Liver (tissue), 9 donors: ENCODE measurements around the gene CCDC74A. TPM values are rescaled to one million over a fixed set of nuclear protein-coding genes. Genes with fewer than 3 reads are reported as not detected.

Experiments used
- DNase-seq: peaks from one replicate; pipeline ENCODE4 v3.0.0-alpha.2; 2017; ENCODE audit warnings: low spot score
- H3K27ac ChIP-seq, 2 donors: one replicate each; pipeline ENCODE4 v1.7.0; 2013; ENCODE audit warnings: inconsistent platforms in 2 of 2, low read length in 2 of 2, control low read depth in 1 of 2, low read depth in 1 of 2, mild to moderate bottlenecking in 1 of 2
- H3K27me3 ChIP-seq, 4 donors: one replicate each; pipeline versions ENCODE4 v1.6.1 to v1.7.0; 2013; ENCODE audit warnings: low read length in 3 of 4, inconsistent platforms in 1 of 4, mild to moderate bottlenecking in 1 of 4, moderate library complexity in 1 of 4; ENCODE audit not compliant: control insufficient read depth in 4 of 4, insufficient read depth in 4 of 4
- H3K36me3 ChIP-seq, 4 donors: one replicate each; pipeline versions ENCODE4 v1.6.1 to v1.7.0; 2013; ENCODE audit warnings: low read length in 3 of 4, mild to moderate bottlenecking in 3 of 4, low read depth in 1 of 4, moderate library complexity in 1 of 4; ENCODE audit not compliant: control insufficient read depth in 4 of 4, insufficient read depth in 3 of 4
- H3K4me1 ChIP-seq, 4 donors: one replicate each; pipeline versions ENCODE4 v1.6.1 to v1.7.0; 2013; ENCODE audit warnings: low read length in 3 of 4, mild to moderate bottlenecking in 3 of 4, moderate library complexity in 1 of 4; ENCODE audit not compliant: control insufficient read depth in 4 of 4, insufficient read depth in 4 of 4
- H3K4me3 ChIP-seq, 3 donors: one replicate each; pipeline versions ENCODE4 v1.6.1 to v1.7.0; 2013; ENCODE audit warnings: low read length in 3 of 3, control low read depth in 1 of 3, low read depth in 1 of 3, mild to moderate bottlenecking in 1 of 3
- H3K9ac ChIP-seq, 2 donors: one replicate each; pipeline ENCODE4 v1.7.0; 2013; ENCODE audit warnings: low read length in 2 of 2, mild to moderate bottlenecking in 2 of 2, moderate library complexity in 2 of 2, control low read depth in 1 of 2, low read depth in 1 of 2
- H3K9me3 ChIP-seq, 4 donors: one replicate each; pipeline versions ENCODE4 v1.6.1 to v1.7.0; 2013; ENCODE audit warnings: low read length in 3 of 4; ENCODE audit not compliant: control insufficient read depth in 4 of 4
- ATF3 ChIP-seq: IDR thresholded peaks from 2 replicates; pipeline ENCODE4 v1.6.1; 2016; ENCODE audit warnings: antibody characterized with exemption
- EGR1 ChIP-seq, 2 donors: IDR thresholded peaks; 2 replicates each; pipeline ENCODE4 v1.6.1; 2016 to 2018; ENCODE audit warnings: antibody characterized with exemption in 2 of 2, low read depth in 2 of 2
- GABPA ChIP-seq, 2 donors: IDR thresholded peaks in 1 of 2; conservative IDR thresholded peaks in 1 of 2; 2 replicates each; pipeline ENCODE4 v1.6.1; 2016; ENCODE audit warnings: antibody characterized with exemption in 2 of 2, mild to moderate bottlenecking in 1 of 2, moderate library complexity in 1 of 2
- HNF4A ChIP-seq, 2 donors: conservative IDR thresholded peaks; 2 replicates each; pipeline ENCODE4 v1.6.1; 2016; ENCODE audit warnings: antibody characterized with exemption in 2 of 2, mild to moderate bottlenecking in 2 of 2
- HNF4G ChIP-seq: IDR thresholded peaks from 2 replicates; pipeline ENCODE4 v1.6.1; 2016; ENCODE audit warnings: antibody characterized with exemption
- JUND ChIP-seq, 2 donors: IDR thresholded peaks; 2 replicates each; pipeline ENCODE4 v1.6.1; 2016; ENCODE audit warnings: antibody characterized with exemption in 2 of 2
- MAX ChIP-seq: IDR thresholded peaks from 2 replicates; pipeline ENCODE4 v1.6.1; 2016; ENCODE audit warnings: antibody characterized with exemption
- NR2F2 ChIP-seq: IDR thresholded peaks from 2 replicates; pipeline ENCODE4 v1.6.1; 2016; ENCODE audit warnings: antibody characterized with exemption
- RAD21 ChIP-seq, 2 donors: IDR thresholded peaks; 2 replicates each; pipeline ENCODE4 v1.6.1; 2016; ENCODE audit warnings: antibody characterized with exemption in 2 of 2, mild to moderate bottlenecking in 2 of 2
- RXRA ChIP-seq, 2 donors: IDR thresholded peaks; 2 replicates each; pipeline ENCODE4 v1.6.1; 2017 to 2018; ENCODE audit warnings: antibody characterized with exemption in 2 of 2, mild to moderate bottlenecking in 1 of 2
- SP1 ChIP-seq: IDR thresholded peaks from 2 replicates; pipeline ENCODE4 v1.6.1; 2018; ENCODE audit warnings: antibody characterized with exemption, mild to moderate bottlenecking
- TAF1 ChIP-seq: conservative IDR thresholded peaks from 2 replicates; pipeline ENCODE4 v1.6.1; 2016; ENCODE audit warnings: antibody characterized with exemption, mild to moderate bottlenecking
- YY1 ChIP-seq: IDR thresholded peaks from 2 replicates; pipeline ENCODE4 v1.6.1; 2016; ENCODE audit warnings: antibody characterized with exemption, mild to moderate bottlenecking
- ZBTB33 ChIP-seq: IDR thresholded peaks from 2 replicates; pipeline ENCODE4 v1.6.1; 2016; ENCODE audit warnings: antibody characterized with exemption
- WGBS: extraction: QIAGEN DNeasy Blood & Tissue Kit; methylation state at CpG from one replicate; pipeline ENCODE4 v1.1.7; 2013; 5-methylcytosine and 5-hydroxymethylcytosine counted together
- polyA plus RNA-seq, 2 donors: library from polyadenylated mRNA; stranded (reverse) in 1 of 2; unstranded in 1 of 2; fragments of 200-250 nt in 1 of 2; fragments of >200 nt in 1 of 2; fragmentation: Nextera tagmentation in 1 of 2; extraction: Ambion mirVana in 1 of 2; gene quantifications; one replicate each; pipeline versions ENCODE4 v1.2.1 to v1.2.3, GENCODE V29; 2013 to 2015
- total RNA-seq, 2 donors: library from RNA; depleted of rRNA; stranded (reverse); fragments of >200 nt; gene quantifications; one replicate each; pipeline ENCODE4 v1.2.3, GENCODE V29; 2014
- donor health status: healthy.
- donor health status: healthy.
- donor health status: healthy.
- donor health status: healthy.
- donor health status: healthy.

Gene CCDC74A
- total and polyA plus RNA-seq, 4 donors, result 0.37 to 1.1 (median 0.47) TPM

- no peak overlapping the region for H3K27ac ChIP-seq
- no peaks in the 10 kb centered on the region for H3K36me3 ChIP-seq
- H3K4me3 ChIP-seq, result no peak overlapping the region
- no peak for DNase-seq
- H3K27me3 ChIP-seq, result peaks cover 0 to 4% (median 0%) of the 10 kb centered on the region in 4 donors
- WGBS, result 78% methylated on average over 5 of the region's 5 CpGs
- H3K9ac ChIP-seq, result no peak overlapping the region
- no peaks in the 10 kb centered on the region for H3K4me1 ChIP-seq
- no peak for TF ChIP-seq YY1
- no peak for TF ChIP-seq EGR1 (IDR thresholded peaks at IDR 0.05; ENCODE audit: low read depth in 2 of 2)
- TF ChIP-seq ZBTB33, result no peak
- TF ChIP-seq SP1, result no peak
- TF ChIP-seq HNF4A (conservative IDR thresholded peaks at IDR 0.05), result no peak
- TF ChIP-seq ATF3, result no peak
- TF ChIP-seq HNF4G, result no peak
- no peak for TF ChIP-seq NR2F2
- no peak for TF ChIP-seq RAD21 (IDR thresholded peaks at IDR 0.05)
- no peak for TF ChIP-seq GABPA (IDR thresholded peaks at IDR 0.05 in 1 of 2, conservative IDR thresholded peaks at IDR 0.05 in 1 of 2)
- TF ChIP-seq JUND (IDR thresholded peaks at IDR 0.05), result no peak
- TF ChIP-seq MAX, result no peak
- no peak for TF ChIP-seq TAF1
- no peak for TF ChIP-seq RXRA (IDR thresholded peaks at IDR 0.05)
- no peaks in the 10 kb centered on the region for H3K9me3 ChIP-seq
Observed at GRCh38 chr2:131557558-131558321, 30.1 kb downstream of the CCDC74A start.

GRCh38 chr2:131566371-131566770 is 38.7 kb downstream of the CCDC74A start:
- Histone ChIP-seq H3K4me3 (no peak overlapping the region), H3K9me3 (no peaks in the 10 kb centered on the region), H3K36me3 (no peaks in the 10 kb centered on the region), H3K27me3 (peaks cover 0 to 6% (median 0%) of the 10 kb centered on the region in 4 donors), H3K9ac (no peak overlapping the region), H3K4me1 (no peaks in the 10 kb centered on the region), H3K27ac (no peak overlapping the region)
- 80% methylated on average over 5 of the region's 5 CpGs for WGBS
- TF ChIP-seq HNF4A (conservative IDR thresholded peaks at IDR 0.05) (no peak), TAF1 (no peak), ZBTB33 (no peak)
- DNase-seq, result no peak
